K562 (cell line): ENCODE measurements around the gene SERPIND1. TPM values are rescaled to one million over a fixed set of nuclear protein-coding genes. Genes with fewer than 3 reads are reported as not detected.

Experiments
- ATF3 ChIP-seq, 2 experiments: fragments of 450-650 bp in 1 of 2; sonication (generic) in 1 of 2; formaldehyde crosslinking in 1 of 2; IDR thresholded peaks in 1 of 2; conservative IDR thresholded peaks in 1 of 2; 2 replicates each; pipeline versions ENCODE4 v1.6.1 to v1.8.1; 2016 to 2023; ENCODE audit warnings: mild to moderate bottlenecking in 2 of 2, moderate library complexity in 2 of 2, inconsistent platforms in 1 of 2, missing genetic modification reagents in 1 of 2
- CTCF ChIP-seq, 3 experiments: IDR thresholded peaks in 2 of 3; conservative IDR thresholded peaks in 1 of 3; 2 replicates each; pipeline ENCODE4 v1.5.1; 2011 to 2012; ENCODE audit warnings: low read length in 3 of 3, mild to moderate bottlenecking in 3 of 3, control low read depth in 2 of 3, improper control_type of control experiment in 1 of 3, inconsistent platforms in 1 of 3, low read depth in 1 of 3, mixed read lengths in 1 of 3, moderate library complexity in 1 of 3; ENCODE audit not compliant: insufficient read depth in 2 of 3
- FOXJ3 ChIP-seq: sonication (generic); formaldehyde crosslinking; IDR thresholded peaks from 2 replicates; pipeline ENCODE4 v1.4.0; 2020; ENCODE audit warnings: mild to moderate bottlenecking, missing genetic modification reagents
- FOXO4 ChIP-seq: fragments of 450-650 bp; formaldehyde crosslinking; IDR thresholded peaks from 2 replicates; pipeline ENCODE4 v1.4.0; 2020; ENCODE audit warnings: mild to moderate bottlenecking, moderate library complexity
- HMBOX1 ChIP-seq: sonication (generic); IDR thresholded peaks from 2 replicates; pipeline ENCODE4 v1.6.1; 2016
- HMG20B ChIP-seq: fragments of 250-450 bp; sonication (Bioruptor Pico); IDR thresholded peaks from 2 replicates; pipeline ENCODE4 v1.5.0; 2021; ENCODE audit warnings: mild to moderate bottlenecking
- NR2C2 ChIP-seq, 2 experiments: fragments of 200-800 bp in 1 of 2; sonication (Bioruptor generic) in 1 of 2; sonication (generic) in 1 of 2; formaldehyde crosslinking in 1 of 2; IDR thresholded peaks; 2 replicates each; pipeline versions ENCODE4 v1.6.1 to v1.8.0; 2016 to 2022; ENCODE audit warnings: mild to moderate bottlenecking in 1 of 2, missing compliant biosample characterization in 1 of 2, missing genetic modification characterization in 1 of 2, missing genetic modification reagents in 1 of 2
- NR2F6 ChIP-seq: fragments of 450-650 bp; formaldehyde crosslinking; IDR thresholded peaks from 2 replicates; pipeline ENCODE4 v1.4.0; 2020; ENCODE audit warnings: mild to moderate bottlenecking
- POLR2G ChIP-seq: fragments of 200-400 bp; formaldehyde crosslinking; IDR thresholded peaks from 2 replicates; pipeline ENCODE4 v1.6.1; 2017; ENCODE audit warnings: low read depth, mild to moderate bottlenecking, antibody characterized with exemption, low read length, moderate library complexity
- RBM25 ChIP-seq: fragments of 200-400 bp; formaldehyde crosslinking; IDR thresholded peaks from 2 replicates; pipeline ENCODE4 v1.6.1; 2018; ENCODE audit warnings: low read length, low read depth, moderate library complexity; ENCODE audit not compliant: severe bottlenecking
- RERE ChIP-seq: sonication (generic); formaldehyde crosslinking; IDR thresholded peaks from 2 replicates; pipeline ENCODE4 v1.8.0; 2023; ENCODE audit warnings: missing genetic modification reagents, mild to moderate bottlenecking, borderline replicate concordance
- SETDB1 ChIP-seq: IDR thresholded peaks from one replicate; pipeline ENCODE4 v1.6.1; 2012; ENCODE audit warnings: low read length, control low read depth, inconsistent platforms
- ZFX ChIP-seq: sonication (generic); formaldehyde crosslinking; IDR thresholded peaks from 2 replicates; pipeline ENCODE4 v1.8.0; 2022; ENCODE audit warnings: mild to moderate bottlenecking, missing genetic modification reagents, moderate library complexity
- ZNF232 ChIP-seq: sonication (generic); formaldehyde crosslinking; IDR thresholded peaks from 2 replicates; pipeline ENCODE4 v1.8.0; 2022; ENCODE audit warnings: mild to moderate bottlenecking, missing genetic modification reagents
- ZNF695 ChIP-seq: fragments of 450-650 bp; formaldehyde crosslinking; IDR thresholded peaks from 2 replicates; pipeline ENCODE4 v1.4.0; 2020; ENCODE audit warnings: mild to moderate bottlenecking, moderate library complexity
- polyA plus RNA-seq, 8 experiments: library from polyadenylated mRNA; depleted of rRNA in 4 of 8; stranded (reverse) in 5 of 8; unstranded in 3 of 8; fragments of >200 nt; fragmentation: Nextera tagmentation in 2 of 8; fragmentation: Illumina TruSeq in 1 of 8; extraction: Ambion mirVana in 2 of 8; extraction: Trizol in 1 of 8; gene quantifications; 2 replicates each; pipeline versions ENCODE4 v1.2.1 to v1.2.3, GENCODE V29; 2011 to 2014; ENCODE audit warnings: inconsistent platforms in 1 of 8, missing spikeins in 1 of 8
- total RNA-seq, 7 experiments: library from RNA; depleted of rRNA in 6 of 7; stranded (reverse); fragments of >200 nt in 6 of 7; fragmentation: Illumina TruSeq in 2 of 7; extraction: Trizol in 2 of 7; gene quantifications; 2 replicates each; pipeline versions ENCODE4 v1.2.1 to v1.2.3, GENCODE V29; 2011 to 2021; ENCODE audit warnings: low replicate concordance in 1 of 7

The SERPIND1 gene
- total and polyA plus RNA-seq, 9 of the 15 experiments (the other 6 are each of a cell fraction or from before 2014, with no cell fraction given) = 0.04 to 0.11 (median 0.09) TPM; not detected in 6

DNA sequence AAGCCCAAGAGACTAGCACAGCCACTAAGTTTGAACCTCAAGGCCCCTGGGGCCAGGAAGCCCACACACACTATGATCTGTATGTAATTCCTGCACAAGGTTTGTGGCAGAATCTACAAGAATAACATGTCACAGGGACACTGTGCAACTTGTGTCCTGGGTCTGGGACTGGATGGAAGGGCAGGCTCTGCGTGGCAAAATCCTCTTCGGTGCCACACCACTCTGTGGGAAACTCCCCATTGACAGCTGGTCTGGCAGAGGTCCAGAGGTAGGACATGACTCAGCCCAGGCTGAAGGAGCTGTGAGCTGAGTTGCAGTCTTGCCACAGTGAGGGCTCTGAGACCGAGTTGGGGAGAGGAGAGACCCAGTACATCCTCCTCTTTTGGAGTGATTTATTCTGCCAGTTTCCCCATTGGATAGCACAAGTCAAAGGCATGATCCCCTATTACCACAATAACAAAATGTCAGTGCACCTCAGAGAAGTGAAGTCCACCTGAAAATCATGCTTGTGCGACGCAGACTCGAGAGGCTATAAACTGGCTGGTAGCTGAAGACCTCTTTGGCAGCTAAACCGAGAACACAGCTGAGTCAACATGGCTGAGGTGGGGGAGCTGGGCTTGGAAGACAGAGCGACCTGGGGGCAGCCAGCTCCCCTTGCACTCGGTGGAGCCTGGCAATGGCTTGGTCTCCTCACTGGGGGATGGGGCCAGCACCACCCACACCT lies 23.3 kb upstream of the SERPIND1 start (continued):
- no peak for TF ChIP-seq NR2F6
- TF ChIP-seq RERE (CRISPR knock-in tag) = no peak
- no peak for TF ChIP-seq ZFX
- TF ChIP-seq ZNF695 = no peak
- TF ChIP-seq CTCF (IDR thresholded peaks at IDR 0.05 in 2 of 3, conservative IDR thresholded peaks at IDR 0.05 in 1 of 3; ENCODE audit: insufficient read depth in 2 of 3, low read depth in 1 of 3, low read length in 3 of 3) = no peak
- TF ChIP-seq ATF3 (IDR thresholded peaks at IDR 0.05) = peak; percentile 86
- 0 out of 2 replicates have a peak, but pooled peaks have one; percentile 66 for TF ChIP-seq ATF3 (CRISPR knock-in tag; conservative IDR thresholded peaks at IDR 0.05)
- TF ChIP-seq NR2C2 (CRISPR knock-in tag; IDR thresholded peaks at IDR 0.05) = peak; percentile 80; the same call in 1 of the 2 replicates
- no peak for TF ChIP-seq NR2C2 (tag; IDR thresholded peaks at IDR 0.05)
- TF ChIP-seq FOXO4 = no peak
- TF ChIP-seq POLR2G = no peak
- TF ChIP-seq HMBOX1 = no peak
- TF ChIP-seq HMG20B (CRISPR knock-in tag) = no peak
- peak; percentile 54 for TF ChIP-seq SETDB1
- TF ChIP-seq FOXJ3 (CRISPR knock-in tag) = no peak
- TF ChIP-seq ZNF232 = no peak
- no peak for TF ChIP-seq RBM25
